SH-SY5Y (cell line): Measurements from ENCODE around the gene THAP3.

ENCODE experiments used
- GATA2 ChIP-seq: IDR thresholded peaks from 2 replicates; pipeline ENCODE4 v1.6.1; 2011; ENCODE audit warnings: mild to moderate bottlenecking, low read depth, low read length
- GATA3 ChIP-seq: IDR thresholded peaks from 2 replicates; pipeline ENCODE4 v1.6.1; 2011; ENCODE audit warnings: low read depth, mild to moderate bottlenecking, low read length, moderate library complexity

THAP3 gene

GRCh38 chr1:6631058-6631457 is 6.4 kb downstream of the THAP3 start:
- TF ChIP-seq GATA3 (no peak), GATA2 (no peak)

- TF ChIP-seq GATA2 (no peak), GATA3 (no peak)
Measured at GRCh38 chr1:6632588-6633514, 8.2 kb downstream of the THAP3 start.

GRCh38 chr1:6634371-6635052 is 9.8 kb downstream of the THAP3 start:
- TF ChIP-seq GATA2 (no peak), GATA3 (no peak)

- no peak for TF ChIP-seq GATA3
- no peak for TF ChIP-seq GATA2
Measured at GRCh38 chr1:6635161-6635909, 10.7 kb downstream of the THAP3 start.

- TF ChIP-seq GATA3 (no peak), GATA2 (no peak)
Measured at GRCh38 chr1:6635910-6636760, 11.5 kb downstream of the THAP3 start.

GRCh38 chr1:6637770-6638169 is 13.1 kb downstream of the THAP3 start:
- TF ChIP-seq GATA2 (no peak), GATA3 (no peak)

- TF ChIP-seq GATA3, result no peak
- TF ChIP-seq GATA2, result no peak
Measured at GRCh38 chr1:6638226-6638625, 13.6 kb downstream of the THAP3 start.

- TF ChIP-seq GATA3, result no peak
- TF ChIP-seq GATA2, result no peak
Measured at GRCh38 chr1:6645018-6645417, 20.4 kb downstream of the THAP3 start.

- TF ChIP-seq GATA2 (no peak), GATA3 (no peak)
Measured at GRCh38 chr1:6646499-6647148, 22.0 kb downstream of the THAP3 start.

- TF ChIP-seq GATA3, result no peak
- TF ChIP-seq GATA2, result no peak
Measured at GRCh38 chr1:6648556-6648955, 23.9 kb downstream of the THAP3 start.

- TF ChIP-seq GATA3, result no peak
- TF ChIP-seq GATA2, result no peak
Measured at GRCh38 chr1:6651909-6652308, 27.2 kb downstream of the THAP3 start.

GRCh38 chr1:6652986-6653385 is 28.3 kb downstream of the THAP3 start:
- TF ChIP-seq GATA2, result no peak
- TF ChIP-seq GATA3, result no peak
